IMR-90 (cell line): ENCODE measurements around the gene TMEM107. TPM values are rescaled to one million over a fixed set of nuclear protein-coding genes. Genes with fewer than 3 reads are reported as not detected.
A peak's percentile ranks its signal among the peaks of the same experiment; 100 is the strongest.

Experiments used
- ATAC-seq: fragments of 200-7000 bp; cut with Tn5 transposase; 2 replicates; pipeline ENCODE4 v1.9.1; 2020; ENCODE audit warnings: low read depth, mild to moderate bottlenecking, moderate library complexity
- BruUV-seq: library from RNA; stranded (reverse); fragments of 400-500 nt; replicated peaks from 2 replicates; lab custom pipeline; 2021; lab: Mats Ljungman, UMichigan
- CTCF ChIA-PET: fragments of 300-600 bp; formaldehyde crosslinking; extraction: SDS; loops from one replicate; lab custom pipeline; 2021; ENCODE audit warnings: antibody characterized with exemption; lab: Yijun Ruan, JAX
- POLR2A ChIA-PET: fragments of 300-600 bp; sonication (Branson Sonifier 250); formaldehyde crosslinking; loops from one replicate; lab custom pipeline; 2022; ENCODE audit warnings: antibody characterized with exemption; ENCODE audit not compliant: unreplicated experiment; lab: Charles Lee
- DNase-seq: peaks from one replicate; pipeline ENCODE4 v3.0.0; 2013
- H2AFZ ChIP-seq: replicated peaks from 2 replicates; pipeline ENCODE3; 2013; ENCODE audit warnings: low read length, mild to moderate bottlenecking; ENCODE audit not compliant: poor library complexity
- H2AK5ac ChIP-seq: 2 replicates; pipeline ENCODE4 v1.6.1; 2013; ENCODE audit warnings: low read depth, low read length, inconsistent platforms
- H2AK9ac ChIP-seq: replicated peaks from 2 replicates; pipeline ENCODE3; 2013; ENCODE audit warnings: mild to moderate bottlenecking, low read depth, low read length, moderate library complexity; ENCODE audit not compliant: poor library complexity
- H2BK120ac ChIP-seq: 2 replicates; pipeline ENCODE4 v1.6.1; 2013; ENCODE audit warnings: low read depth, low read length, inconsistent platforms
- H2BK15ac ChIP-seq: 3 replicates; pipeline ENCODE4 v1.6.1; 2013; ENCODE audit warnings: low read depth, low read length, inconsistent platforms
- H2BK20ac ChIP-seq: 2 replicates; pipeline ENCODE4 v1.6.1; 2013; ENCODE audit warnings: low read depth, mild to moderate bottlenecking, inconsistent platforms, low read length, moderate library complexity
- H2BK5ac ChIP-seq: 2 replicates; pipeline ENCODE4 v1.6.1; 2013; ENCODE audit warnings: mild to moderate bottlenecking, low read depth, low read length, inconsistent platforms; ENCODE audit not compliant: poor library complexity, severe bottlenecking
- H3K14ac ChIP-seq: replicated peaks from 2 replicates; pipeline ENCODE4 v1.6.1; 2013; ENCODE audit warnings: low read depth, low read length, inconsistent platforms
- H3K18ac ChIP-seq: 2 replicates; pipeline ENCODE4 v1.6.1; 2013; ENCODE audit warnings: low read depth, low read length, control low read depth
- H3K23ac ChIP-seq: 2 replicates; pipeline ENCODE4 v1.6.1; 2013; ENCODE audit warnings: low read depth, low read length, inconsistent platforms
- H3K27ac ChIP-seq: 2 replicates; pipeline ENCODE4 v1.5.1; 2013; ENCODE audit warnings: mild to moderate bottlenecking, control low read depth, low read length; ENCODE audit not compliant: insufficient read depth
- H3K27me3 ChIP-seq: 2 replicates; pipeline ENCODE4 v1.6.1; 2013; ENCODE audit warnings: low read length; ENCODE audit not compliant: control insufficient read depth, insufficient read depth
- H3K36me3 ChIP-seq: 2 replicates; pipeline ENCODE4 v1.6.1; 2013; ENCODE audit warnings: low read length, mixed read lengths; ENCODE audit not compliant: control insufficient read depth, insufficient read depth
- H3K4ac ChIP-seq: 2 replicates; pipeline ENCODE4 v1.6.1; 2013; ENCODE audit warnings: low read depth, low read length, inconsistent platforms
- H3K4me1 ChIP-seq: 2 replicates; pipeline ENCODE4 v1.6.1; 2013; ENCODE audit warnings: low read length, mixed read lengths; ENCODE audit not compliant: control insufficient read depth, insufficient read depth
- H3K4me2 ChIP-seq: 2 replicates; pipeline ENCODE4 v1.6.1; 2013; ENCODE audit warnings: low read depth, mild to moderate bottlenecking, control low read depth, low read length, moderate library complexity
- H3K4me3 ChIP-seq: 2 replicates; pipeline ENCODE4 v1.5.1; 2013; ENCODE audit warnings: low read depth, mild to moderate bottlenecking, control low read depth, low read length, moderate library complexity; ENCODE audit not compliant: insufficient read depth
- H3K56ac ChIP-seq: 2 replicates; pipeline ENCODE4 v1.6.1; 2013; ENCODE audit warnings: low read length, inconsistent platforms; ENCODE audit not compliant: insufficient read depth; ENCODE audit errors: extremely low read depth
- H3K79me1 ChIP-seq, 2 experiments: 2 replicates each; pipeline ENCODE4 v1.6.1; 2013; ENCODE audit warnings: low read length in 2 of 2, inconsistent platforms in 1 of 2, low read depth in 1 of 2
- H3K9ac ChIP-seq: 2 replicates; pipeline ENCODE4 v1.6.1; 2013; ENCODE audit warnings: low read depth, low read length, control low read depth
- H3K9me1 ChIP-seq: 2 replicates; pipeline ENCODE4 v1.6.1; 2013; ENCODE audit warnings: low read length, inconsistent platforms; ENCODE audit not compliant: insufficient read depth
- H3K9me3 ChIP-seq: 2 replicates; pipeline ENCODE4 v1.6.1; 2013; ENCODE audit warnings: low read length; ENCODE audit not compliant: control insufficient read depth, insufficient read depth
- H4K20me1 ChIP-seq: 2 replicates; pipeline ENCODE4 v1.6.1; 2013; ENCODE audit warnings: low read length, inconsistent platforms; ENCODE audit not compliant: insufficient read depth
- H4K5ac ChIP-seq: 2 replicates; pipeline ENCODE4 v1.6.1; 2013; ENCODE audit warnings: mild to moderate bottlenecking, low read depth, low read length, control low read depth
- H4K8ac ChIP-seq, 2 experiments: 2 replicates each; pipeline ENCODE4 v1.6.1; 2013; ENCODE audit warnings: low read depth in 2 of 2, low read length in 2 of 2, control low read depth in 1 of 2, inconsistent platforms in 1 of 2
- H4K91ac ChIP-seq: 2 replicates; pipeline ENCODE4 v1.6.1; 2013; ENCODE audit warnings: low read depth, low read length, inconsistent platforms; ENCODE audit not compliant: insufficient read depth
- BHLHE40 ChIP-seq: fragments of 150-350 bp; IDR thresholded peaks from 2 replicates; pipeline ENCODE4 v1.6.1; 2016; ENCODE audit warnings: mild to moderate bottlenecking, low read depth, low read length
- CHD1 ChIP-seq: IDR thresholded peaks from 2 replicates; pipeline ENCODE4 v1.6.1; 2012; ENCODE audit warnings: low read depth, low read length, improper control_type of control experiment
- CTCF ChIP-seq: conservative IDR thresholded peaks from 2 replicates; pipeline ENCODE4 v1.5.1; 2012; ENCODE audit warnings: mild to moderate bottlenecking, low read depth, low read length, improper control_type of control experiment
- MAZ ChIP-seq: IDR thresholded peaks from 2 replicates; pipeline ENCODE4 v1.6.1; 2012; ENCODE audit warnings: low read depth, mild to moderate bottlenecking, low read length, improper control_type of control experiment, moderate library complexity, borderline replicate concordance
- NFE2L2 ChIP-seq: fragments of 150-350 bp; IDR thresholded peaks from 2 replicates; pipeline ENCODE4 v1.6.1; 2016; ENCODE audit warnings: low read depth, mild to moderate bottlenecking, low read length
- RCOR1 ChIP-seq: IDR thresholded peaks from 2 replicates; pipeline ENCODE4 v1.6.1; 2012; ENCODE audit warnings: mild to moderate bottlenecking, low read length, improper control_type of control experiment; ENCODE audit not compliant: insufficient replicate concordance
- SMC3 ChIP-seq: fragments of 150-350 bp; IDR thresholded peaks from 2 replicates; pipeline ENCODE4 v1.6.1; 2016; ENCODE audit warnings: low read depth, mild to moderate bottlenecking, antibody characterized with exemption, low read length, moderate library complexity
- WGBS, 2 experiments: methylation state at CpG; one replicate each; pipeline versions ENCODE4 v1.1.5 to v1.1.7; 2013; ENCODE audit warnings: missing lambda C conversion rate in 2 of 2; ENCODE audit not compliant: insufficient read length in 1 of 2; ENCODE audit errors: extremely low coverage in 2 of 2; 5-methylcytosine and 5-hydroxymethylcytosine counted together
- dilution Hi-C: fragments of 300-500 bp; cut with HindIII; formaldehyde crosslinking; loops from one replicate; pipeline ENCODE4 v1.14.3; 2018; ENCODE audit warnings: low sequenced_read_pairs; ENCODE audit not compliant: unreplicated experiment
- in situ Hi-C: fragments of 300-500 bp; cut with MboI; formaldehyde crosslinking; loops from 3 replicates; pipeline ENCODE4 v1.14.3; 2019; ENCODE audit warnings: low sequenced_read_pairs, inconsistent platforms, mixed read lengths
- intact Hi-C: fragments of 100-400 bp; cut with micrococcal nuclease; formaldehyde crosslinking; loops from 2 replicates; pipeline ENCODE4 v1.10.0; 2022
- polyA plus RNA-seq, 3 experiments: library from polyadenylated mRNA; depleted of rRNA; stranded (reverse); fragments of >200 nt; gene quantifications; 2 replicates each; pipeline ENCODE4 v1.2.3, GENCODE V29; 2012; ENCODE audit warnings: low replicate concordance in 1 of 3
- total RNA-seq: library from RNA; depleted of rRNA; stranded (reverse); fragments of >200 nt; gene quantifications from 2 replicates; pipeline ENCODE4 v1.2.3, GENCODE V29; 2012

The TMEM107 gene
- total and polyA plus RNA-seq, 2 of the 4 experiments (the other 2 are of a cell fraction), result 12.9 to 14.3 TPM

GRCh38 chr17:8161289-8162232 lies 14.6 kb downstream of the TMEM107 start:
- H3K27ac ChIP-seq, result peak overlapping the region; percentile 93
- WGBS, 2 experiments, result 50% methylated on average over 8 of the region's 19 CpGs; no CpG with 5 or more reads in 1 of the 2 experiments
- TF ChIP-seq NFE2L2 (no peak), SMC3 (no peak), RCOR1 (no peak), BHLHE40 (no peak), MAZ (no peak), CTCF (no peak), CHD1 (no peak; the same call in 1 of the 2 replicates)

More at GRCh38 chr17:8161289-8162232, 14.6 kb downstream of the TMEM107 start:
- Histone ChIP-seq H4K5ac (0 out of 2 replicates have a peak overlapping the region, but pooled peaks have one; percentile 21), H3K56ac (no peak overlapping the region; the same call in 1 of the 2 replicates), H3K9me1 (peaks cover 7% of the 10 kb centered on the region), H4K91ac (no peak overlapping the region), H2BK120ac (no peak overlapping the region), H2AFZ (peak overlapping the region; percentile 97), H4K20me1 (peaks cover 14% of the 10 kb centered on the region), H3K18ac (no peak overlapping the region), H3K23ac (peak overlapping the region; percentile 94), H3K9ac (peak overlapping the region; percentile 93), H2BK5ac (no peak overlapping the region), H3K79me1 (peaks cover 21 to 39% of the 10 kb centered on the region in 2 experiments), H2BK20ac (no peak overlapping the region), H3K14ac (peak overlapping the region; percentile 87), H3K4me3 (peak overlapping the region; percentile 99), H2BK15ac (no peak overlapping the region), H3K9me3 (no peaks in the 10 kb centered on the region), H4K8ac (peak overlapping the region in 1 of 2 experiments; percentile 93; a peak in 1 of 4 replicates), H3K4me2 (peak overlapping the region; percentile 95), H3K27me3 (no peaks in the 10 kb centered on the region), H2AK9ac (peak overlapping the region; percentile 99), H3K36me3 (peaks cover 15% of the 10 kb centered on the region), H3K4me1 (peaks cover 28% of the 10 kb centered on the region), H3K4ac (peak overlapping the region; percentile 86), H2AK5ac (peak overlapping the region; percentile 98)
- intact Hi-C loops, result no loop called here
- DNase-seq (no peak), ATAC-seq (no peak)
- in situ Hi-C loops, result loop anchor here (25.0 kb wide), 1 partner anchor 924 kb away; the partner anchor contains the start of genes DVL2, GABARAP and PHF23
- dilution Hi-C loops, result no loop called here
- POLR2A ChIA-PET, result no interaction called here
- BruUV-seq, result no TSS peak
- CTCF ChIA-PET, result no interaction called here
